HL-60/S4 treated with retinoic acid at 250 ng/mL for 4 days and 3 days (cell line): ENCODE data around the gene RASSF6.
"Not testable (repeated sequence)": the region's sequence is repeated elsewhere in the genome, so short reads cannot be mapped to it uniquely, and the experiment has no call there.

Source experiments
- in situ Hi-C: fragments of 300-500 bp; cut with MboI; formaldehyde crosslinking; loops from 2 replicates; pipeline ENCODE4 v1.7.0; 2022; ENCODE audit warnings: low sequenced_read_pairs

RASSF6 gene, protein sequence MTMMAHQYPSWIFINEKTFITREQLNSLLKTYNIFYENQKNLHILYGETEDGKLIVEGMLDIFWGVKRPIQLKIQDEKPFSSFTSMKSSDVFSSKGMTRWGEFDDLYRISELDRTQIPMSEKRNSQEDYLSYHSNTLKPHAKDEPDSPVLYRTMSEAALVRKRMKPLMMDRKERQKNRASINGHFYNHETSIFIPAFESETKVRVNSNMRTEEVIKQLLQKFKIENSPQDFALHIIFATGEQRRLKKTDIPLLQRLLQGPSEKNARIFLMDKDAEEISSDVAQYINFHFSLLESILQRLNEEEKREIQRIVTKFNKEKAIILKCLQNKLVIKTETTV

GRCh38 chr4:73620115-73620792 is at the start of gene RASSF6:
Gene RASSF6, minus strand, starts transcription at chr4:73620436. Its CDS starts 8,641 bp downstream, at chr4:73611795.
- in situ Hi-C loops: no loop called here

DNA sequence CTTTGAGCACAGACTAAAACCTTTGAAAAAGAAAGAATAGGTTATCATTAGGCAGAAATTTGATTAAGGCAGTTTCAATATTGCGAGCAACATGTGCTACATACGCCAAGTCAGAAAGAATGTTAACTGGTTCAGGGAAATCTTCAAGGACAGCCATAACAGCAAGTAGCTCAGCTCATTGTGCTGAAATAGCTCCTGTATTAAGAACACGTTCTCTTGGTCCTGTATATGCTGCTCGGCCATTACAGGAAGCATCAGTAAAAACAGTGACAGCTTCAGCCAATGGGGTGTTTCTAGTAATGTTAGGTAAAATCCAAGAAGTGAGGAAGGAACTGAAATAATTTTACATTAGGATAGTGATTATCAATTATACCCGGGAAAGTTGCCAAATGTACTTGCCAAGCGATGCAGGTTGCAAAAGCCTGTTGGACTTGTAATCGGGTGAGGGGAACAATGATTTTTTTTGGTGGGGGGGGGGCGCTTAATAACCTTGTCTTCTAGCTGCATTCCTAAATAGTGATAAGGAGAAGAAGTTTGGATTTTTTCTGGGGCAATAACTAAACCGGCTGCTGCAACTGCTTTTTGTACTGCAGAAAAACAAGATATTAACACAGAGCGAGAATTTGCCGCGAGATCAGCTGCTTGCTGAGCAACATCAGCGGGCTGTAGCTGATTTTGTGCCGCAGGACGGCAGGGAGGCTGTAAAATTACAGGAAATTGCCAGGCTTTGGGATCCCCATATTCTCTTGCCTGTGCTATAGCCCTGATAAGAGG is 49.4 kb upstream of the RASSF6 start:
- in situ Hi-C loops: loop anchor here (25.0 kb wide), 1 partner anchor 443 kb away; no protein-coding TSS in a partner anchor

DNA sequence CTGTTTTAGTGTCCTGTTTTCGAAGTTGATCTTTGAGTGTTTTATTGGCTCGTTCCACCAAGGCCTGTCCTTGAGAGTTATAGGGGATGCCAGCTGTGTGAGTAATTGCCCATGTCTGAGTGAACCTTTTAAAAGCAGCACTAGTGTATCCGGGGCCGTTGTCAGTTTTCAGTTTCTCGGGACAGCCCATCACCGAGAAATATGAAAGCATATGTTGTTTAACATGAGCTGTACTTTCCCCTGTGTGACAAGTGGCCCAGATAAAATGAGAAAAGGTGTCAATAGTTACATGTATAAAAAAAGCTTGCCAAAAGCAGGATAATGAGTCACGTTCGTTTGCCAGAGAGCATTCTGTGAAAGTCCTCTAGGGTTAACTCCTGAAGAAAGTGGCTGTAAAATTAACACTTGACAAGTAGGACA is 48.6 kb upstream of the RASSF6 start:
- in situ Hi-C loops: loop anchor here (25.0 kb wide), 1 partner anchor 444 kb away; no protein-coding TSS in a partner anchor

DNA sequence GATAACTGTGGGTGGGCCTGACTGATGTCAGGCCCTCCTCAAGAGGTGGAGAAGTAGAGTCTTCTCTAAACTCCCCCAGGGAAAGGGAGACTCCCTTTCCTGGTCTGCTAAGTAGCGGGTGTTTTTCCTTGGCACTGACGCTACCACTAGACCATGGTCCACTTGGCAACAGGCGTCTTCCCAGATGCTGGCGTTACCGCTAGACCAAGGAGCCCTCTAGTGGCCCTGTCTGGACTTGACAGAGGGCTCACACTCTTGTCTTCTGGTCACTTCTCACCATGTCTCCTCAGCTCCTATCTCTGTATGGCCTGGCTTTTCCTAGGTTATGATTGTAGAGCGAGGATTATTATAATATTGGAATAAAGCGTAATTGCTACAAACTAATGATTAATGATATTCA is 45.7 kb upstream of the RASSF6 start:
- in situ Hi-C loops: loop anchor here (25.0 kb wide), 1 partner anchor 446 kb away; no protein-coding TSS in a partner anchor

GRCh38 chr4:73664470-73664869 is 44.2 kb upstream of the RASSF6 start:
- in situ Hi-C loops: loop anchor here (25.0 kb wide), 1 partner anchor 448 kb away; no protein-coding TSS in a partner anchor

GRCh38 chr4:73663576-73663975 is 43.3 kb upstream of the RASSF6 start:
- in situ Hi-C loops: loop anchor here (25.0 kb wide), 1 partner anchor 449 kb away; no protein-coding TSS in a partner anchor

DNA sequence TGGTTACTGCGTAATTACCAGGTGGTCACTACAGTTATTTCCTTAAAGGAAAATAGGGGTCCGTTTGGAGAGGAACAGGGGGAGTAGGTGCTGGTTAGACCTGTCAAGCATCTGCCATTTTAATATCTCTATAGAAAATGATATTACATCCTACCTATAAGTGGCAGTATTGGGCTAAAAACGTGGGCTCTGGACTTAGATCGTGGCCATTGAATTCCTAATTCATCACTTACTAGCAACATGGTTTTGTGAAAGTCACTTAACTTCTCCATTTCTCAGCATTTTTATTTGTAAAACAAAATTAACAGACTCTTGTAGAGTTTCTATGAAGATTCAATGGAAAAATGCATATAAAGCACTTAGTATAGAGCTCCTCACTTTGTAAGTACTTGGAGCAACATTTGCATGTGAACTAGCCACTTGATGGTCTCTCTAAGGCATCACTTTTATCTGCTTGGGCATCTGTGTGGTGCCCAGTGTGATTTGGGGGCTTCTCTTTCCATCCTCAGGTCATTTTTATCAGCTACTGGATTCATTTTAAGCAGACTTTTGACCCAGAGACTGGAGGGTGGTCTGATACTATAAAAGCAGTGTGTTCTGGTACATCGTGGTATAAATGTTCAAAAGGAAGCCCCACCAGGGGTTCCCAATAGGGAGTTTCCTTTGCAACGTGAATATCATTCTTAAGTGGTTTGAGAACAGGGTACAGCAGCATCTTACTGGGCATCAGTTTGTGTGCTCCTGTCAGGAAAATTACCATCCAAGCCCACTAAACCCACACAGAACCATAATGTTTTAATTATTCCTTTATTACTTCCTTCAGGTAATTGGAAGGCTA is 42.7 kb upstream of the RASSF6 start:
- in situ Hi-C loops: loop anchor here (25.0 kb wide), 1 partner anchor 449 kb away; no protein-coding TSS in a partner anchor

DNA sequence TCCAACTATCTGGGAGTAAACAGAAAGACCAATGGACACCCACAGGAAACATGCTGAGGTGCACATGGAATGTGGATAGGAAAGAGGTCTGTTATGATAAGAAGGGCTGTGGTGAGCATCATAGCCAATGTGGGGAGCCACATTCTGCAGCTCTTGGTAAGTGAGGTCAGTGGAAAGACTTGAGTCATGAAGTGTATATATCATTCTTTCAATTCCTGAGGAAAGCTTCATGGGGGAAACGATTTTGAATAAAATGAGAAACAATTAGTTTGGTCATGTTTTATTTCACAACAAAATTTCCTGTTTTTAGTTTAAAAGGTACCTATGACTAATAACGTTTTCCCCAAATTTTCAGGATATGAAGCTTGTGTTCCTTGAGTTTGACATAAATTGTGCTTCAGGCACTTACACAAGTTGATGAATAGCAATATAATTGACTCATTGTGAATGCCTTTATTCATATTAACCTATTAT is 41.4 kb upstream of the RASSF6 start:
- in situ Hi-C loops: loop anchor here (25.0 kb wide), 1 partner anchor 451 kb away; no protein-coding TSS in a partner anchor

- in situ Hi-C loops: loop anchor here (25.0 kb wide), 1 partner anchor 451 kb away; no protein-coding TSS in a partner anchor
Observed at GRCh38 chr4:73660808-73661207, 40.6 kb upstream of the RASSF6 start.

DNA sequence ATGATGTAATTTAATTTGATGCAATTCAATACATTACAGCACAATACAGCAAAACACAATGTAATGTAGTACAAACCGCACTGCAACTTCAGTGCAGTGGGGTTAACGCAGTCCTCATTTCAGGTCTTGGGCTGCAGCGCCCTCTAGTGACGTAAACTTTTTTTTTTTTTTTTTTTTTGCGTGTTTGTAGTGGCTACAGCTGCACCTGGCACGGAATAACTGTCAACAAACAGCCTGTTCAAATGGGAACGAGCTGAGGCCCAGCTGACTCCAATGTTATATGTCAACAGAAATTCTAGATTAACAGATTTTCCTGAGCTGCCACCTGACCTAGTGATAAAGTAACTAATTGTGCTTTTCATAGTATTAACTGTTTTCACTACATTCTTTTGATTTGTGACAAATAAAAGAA is 33.5 kb upstream of the RASSF6 start:
- in situ Hi-C loops: loop anchor here (25.0 kb wide), 1 partner anchor 459 kb away; no protein-coding TSS in a partner anchor

- in situ Hi-C loops: loop anchor here (25.0 kb wide), 1 partner anchor 462 kb away; no protein-coding TSS in a partner anchor
Observed at GRCh38 chr4:73650250-73650649, 30.0 kb upstream of the RASSF6 start.

DNA sequence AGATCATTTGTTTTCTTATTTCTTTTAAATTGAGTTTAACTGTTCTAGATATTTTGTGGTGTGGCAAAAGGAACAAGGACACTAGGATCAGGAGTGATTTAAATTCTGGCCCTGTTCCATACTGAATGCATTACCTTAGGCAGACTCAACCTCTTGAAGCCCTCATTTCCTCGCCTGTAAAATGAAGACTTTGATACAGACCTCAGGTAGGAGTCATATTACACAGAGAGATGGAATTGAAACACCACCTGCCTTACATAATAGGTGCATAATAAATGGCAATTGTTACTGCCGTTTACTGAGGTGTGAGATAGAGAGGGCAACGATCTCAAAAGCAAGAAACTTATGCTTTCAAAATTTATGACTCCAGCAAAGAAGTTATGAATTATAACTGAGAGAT is 28.2 kb upstream of the RASSF6 start:
- in situ Hi-C loops: no loop called here

- in situ Hi-C loops: no loop called here
Observed at GRCh38 chr4:73646117-73646516, 25.9 kb upstream of the RASSF6 start.

GRCh38 chr4:73631565-73632226 is 11.5 kb upstream of the RASSF6 start:
- in situ Hi-C loops: no loop called here

DNA sequence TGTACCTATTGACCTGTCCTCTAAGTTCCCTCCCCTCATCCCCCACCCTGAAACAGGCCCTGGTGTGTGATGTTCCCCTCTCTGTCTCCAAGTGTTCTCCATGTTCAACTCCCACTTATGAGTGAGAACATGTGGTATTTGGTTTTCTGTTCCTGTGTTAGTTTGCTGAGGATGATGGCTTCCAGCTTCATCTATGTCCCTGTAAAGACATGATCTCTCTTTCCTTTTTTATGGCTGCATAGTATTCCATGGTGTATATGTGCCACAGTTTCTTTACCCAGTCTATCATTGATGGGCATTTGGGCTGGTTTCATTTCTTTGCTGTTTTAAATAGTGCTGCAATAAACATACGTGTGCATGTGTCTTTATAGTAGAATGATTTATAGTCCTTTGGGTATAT is 8.6 kb upstream of the RASSF6 start:
- in situ Hi-C loops: not testable (repeated sequence)

DNA sequence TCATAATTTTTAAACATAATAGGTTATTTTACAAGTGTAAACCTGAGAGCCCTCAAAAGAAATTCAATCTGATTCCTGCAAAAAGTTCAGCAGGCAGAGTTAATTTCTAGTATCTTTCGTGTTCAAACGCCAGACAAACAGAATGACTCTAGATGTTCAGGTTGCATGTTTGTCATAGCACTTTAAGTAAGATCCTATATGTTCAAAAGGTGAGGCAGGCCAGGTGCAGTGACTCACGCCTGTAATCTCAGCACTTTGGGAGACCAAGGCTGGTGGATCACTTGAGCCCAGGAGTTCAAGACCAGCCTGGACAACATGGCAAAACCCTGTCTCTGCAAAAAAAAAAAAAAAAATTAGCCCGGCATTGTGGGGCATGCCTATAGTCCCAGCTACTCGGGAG is 1.1 kb upstream of the RASSF6 start:
- in situ Hi-C loops: no loop called here

DNA sequence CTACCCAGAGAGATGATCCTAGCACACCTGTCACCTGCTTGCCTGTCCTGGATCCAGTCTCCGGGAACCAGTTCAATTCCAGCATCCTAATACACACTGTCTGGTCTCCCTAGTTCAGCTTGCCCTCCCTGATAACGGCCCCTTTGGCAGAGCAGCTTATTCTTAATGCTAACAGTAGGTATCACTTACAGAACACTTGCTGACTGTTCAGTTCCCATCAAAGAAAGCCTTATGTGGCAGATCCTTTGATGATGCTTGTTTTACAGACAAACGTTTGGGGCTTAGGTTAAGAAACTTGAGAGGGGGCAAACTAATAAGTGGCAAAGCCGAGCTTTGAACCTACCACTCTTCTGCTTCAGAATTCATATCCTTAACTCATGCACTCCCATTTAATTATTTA is 890 bp downstream of the RASSF6 start:
- in situ Hi-C loops: no loop called here

DNA sequence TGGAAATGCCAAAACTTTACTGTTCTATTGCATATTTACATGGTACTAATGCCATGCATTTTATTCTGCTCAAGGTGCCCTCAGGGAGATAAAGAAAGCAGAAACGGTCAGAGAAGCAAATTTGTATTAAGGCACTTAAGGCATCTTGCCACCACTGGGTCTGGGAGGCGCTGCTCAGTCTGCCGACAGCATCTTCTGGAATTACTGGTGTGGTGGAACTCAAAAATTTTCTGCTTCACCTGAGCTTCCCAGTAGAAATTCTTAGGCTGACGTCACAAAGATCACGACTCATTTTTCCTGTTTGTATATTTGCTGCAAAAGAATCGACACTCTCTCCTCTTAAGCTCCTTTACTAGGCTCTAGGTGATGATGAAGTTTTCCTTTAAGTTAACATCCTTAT is 3.0 kb downstream of the RASSF6 start:
- in situ Hi-C loops: no loop called here

GRCh38 chr4:73615613-73616012 is 4.6 kb downstream of the RASSF6 start:
- in situ Hi-C loops: no loop called here
